ENCODE measurements around the gene BANP. TPM values are rescaled to one million over a fixed set of nuclear protein-coding genes. Genes with fewer than 3 reads are reported as not detected.

Gene BANP
- total RNA-seq, 1 donor from 2014 or later = 29.7 TPM

DNA sequence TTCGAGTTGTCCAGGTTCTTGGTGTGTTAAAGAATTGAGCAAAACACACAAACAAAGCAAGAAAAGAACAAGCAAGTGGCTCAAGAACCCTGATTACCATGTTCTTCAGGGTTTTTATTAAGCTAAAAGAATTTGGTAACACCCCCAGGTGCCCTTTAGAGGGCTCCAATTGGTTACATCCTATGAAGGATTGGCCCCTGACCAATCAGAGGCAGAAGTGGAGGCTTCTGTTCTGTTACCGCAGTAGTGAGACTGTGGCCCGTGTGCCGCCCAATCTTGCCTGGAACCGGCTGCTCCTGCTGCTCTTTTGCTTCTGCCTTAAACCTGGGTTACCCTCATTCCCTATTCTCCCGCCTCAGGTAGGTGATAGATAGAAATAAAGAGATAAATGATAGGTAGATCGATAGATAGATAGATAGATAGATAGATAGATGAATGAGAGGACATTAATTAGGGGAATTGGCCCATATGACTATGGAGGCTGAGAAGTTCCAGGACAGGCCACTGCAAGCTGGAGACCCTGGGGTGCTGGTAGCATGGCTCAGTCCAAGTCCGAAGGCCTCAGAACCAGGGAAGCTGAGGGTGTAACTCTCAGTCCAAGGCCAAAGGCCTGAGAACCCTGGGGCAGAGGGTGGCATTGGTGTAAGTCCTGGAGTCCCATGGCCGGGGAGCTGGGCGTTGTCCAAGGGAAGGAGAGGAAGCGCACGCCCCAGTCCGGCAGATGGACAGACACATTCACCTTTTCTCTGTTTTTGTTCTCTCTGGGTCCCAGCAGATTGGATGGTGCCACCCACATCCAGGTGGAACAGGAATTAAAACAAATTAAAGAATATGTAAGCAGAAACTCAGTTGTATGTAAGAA lies 11.4 kb upstream of the BANP start:
- no peak for ATAC-seq
- DNase-seq = no peak
- Histone ChIP-seq H3K4me1 (peaks cover under 1% of the 10 kb centered on the region), H3K9me3 (no peaks in the 10 kb centered on the region), H3K27me3 (ENCODE audit: low read depth) (no peaks in the 10 kb centered on the region), H3K27ac (no peak overlapping the region), H3K36me3 (no peaks in the 10 kb centered on the region), H3K4me3 (no peak overlapping the region)
- intact Hi-C loops (cut with DNase I) = no loop called here
- TF ChIP-seq, protein P1, sequence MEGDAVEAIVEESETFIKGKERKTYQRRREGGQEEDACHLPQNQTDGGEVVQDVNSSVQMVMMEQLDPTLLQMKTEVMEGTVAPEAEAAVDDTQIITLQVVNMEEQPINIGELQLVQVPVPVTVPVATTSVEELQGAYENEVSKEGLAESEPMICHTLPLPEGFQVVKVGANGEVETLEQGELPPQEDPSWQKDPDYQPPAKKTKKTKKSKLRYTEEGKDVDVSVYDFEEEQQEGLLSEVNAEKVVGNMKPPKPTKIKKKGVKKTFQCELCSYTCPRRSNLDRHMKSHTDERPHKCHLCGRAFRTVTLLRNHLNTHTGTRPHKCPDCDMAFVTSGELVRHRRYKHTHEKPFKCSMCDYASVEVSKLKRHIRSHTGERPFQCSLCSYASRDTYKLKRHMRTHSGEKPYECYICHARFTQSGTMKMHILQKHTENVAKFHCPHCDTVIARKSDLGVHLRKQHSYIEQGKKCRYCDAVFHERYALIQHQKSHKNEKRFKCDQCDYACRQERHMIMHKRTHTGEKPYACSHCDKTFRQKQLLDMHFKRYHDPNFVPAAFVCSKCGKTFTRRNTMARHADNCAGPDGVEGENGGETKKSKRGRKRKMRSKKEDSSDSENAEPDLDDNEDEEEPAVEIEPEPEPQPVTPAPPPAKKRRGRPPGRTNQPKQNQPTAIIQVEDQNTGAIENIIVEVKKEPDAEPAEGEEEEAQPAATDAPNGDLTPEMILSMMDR (IDR thresholded peaks at IDR 0.05) = no peak

DNA sequence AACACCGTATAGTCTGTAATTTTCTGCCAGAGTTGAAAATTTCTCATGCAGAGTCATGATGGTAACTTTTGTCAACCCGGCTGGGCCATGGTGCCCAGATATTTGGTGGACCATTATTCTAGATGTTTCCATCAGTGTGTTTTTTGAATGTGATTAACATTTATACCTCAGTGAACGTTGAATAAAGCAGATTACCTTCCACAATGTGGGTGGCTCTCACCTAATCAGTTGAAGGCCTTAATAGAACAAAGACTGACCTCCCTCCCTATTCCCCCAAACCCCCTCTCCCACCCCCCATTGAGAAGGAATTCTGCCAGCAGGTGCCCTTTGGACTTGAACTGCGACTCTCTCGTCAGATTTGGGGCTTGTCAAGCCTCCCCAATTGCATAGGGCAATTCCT lies 8.6 kb upstream of the BANP start:
- TF ChIP-seq, protein P1 (IDR thresholded peaks at IDR 0.05) = no peak
- ATAC-seq (no peak), DNase-seq (no peak)
- Histone ChIP-seq H3K27me3 (ENCODE audit: low read depth) (no peaks in the 10 kb centered on the region), H3K9me3 (no peaks in the 10 kb centered on the region), H3K4me1 (peaks cover 8% of the 10 kb centered on the region), H3K4me3 (no peak overlapping the region), H3K36me3 (no peaks in the 10 kb centered on the region), H3K27ac (no peak overlapping the region)
- intact Hi-C loops (cut with DNase I) = no loop called here

DNA sequence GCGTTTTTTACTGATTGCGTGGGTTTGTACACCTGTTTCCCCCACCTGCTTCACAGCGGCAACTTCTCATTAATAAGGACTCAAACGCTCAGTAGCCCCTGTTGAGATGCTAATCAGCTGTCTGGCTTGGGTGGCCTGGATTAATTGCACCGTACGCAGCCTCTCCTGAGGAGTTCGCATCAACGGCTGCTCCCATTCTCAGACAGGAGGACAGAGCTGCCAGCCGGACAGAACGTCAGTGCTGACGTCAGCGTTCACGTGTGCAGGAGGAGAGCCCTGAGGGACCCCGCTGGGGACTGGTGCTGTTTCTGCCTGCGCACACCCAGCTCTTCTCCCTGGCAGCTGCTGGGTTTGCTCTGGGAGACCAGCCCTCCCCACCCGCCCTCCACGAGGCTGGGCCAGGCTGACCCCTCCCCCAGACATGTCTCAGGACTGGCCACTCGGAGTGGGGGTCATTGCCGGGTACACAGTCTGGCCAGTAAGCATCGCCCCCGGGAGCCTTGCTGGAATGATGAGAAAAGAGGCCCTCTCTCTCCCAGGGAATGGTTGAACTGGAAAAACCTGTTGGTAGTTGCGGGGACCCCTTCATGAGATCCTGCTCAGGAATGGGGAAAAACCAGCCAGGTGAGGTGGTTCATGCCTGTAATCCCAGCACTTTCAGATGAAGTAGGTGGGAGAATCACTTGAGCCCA lies 5.7 kb upstream of the BANP start:
- DNase-seq (peak; percentile 85), ATAC-seq (peak; percentile 88 to 93)
- no peaks in the 10 kb centered on the region for H3K9me3 ChIP-seq
- peak overlapping the region; percentile 64 for H3K27ac ChIP-seq
- H3K4me1 ChIP-seq = peaks cover 8% of the 10 kb centered on the region
- H3K4me3 ChIP-seq = peak overlapping the region; percentile 46
- TF ChIP-seq, protein P1 (IDR thresholded peaks at IDR 0.05) = no peak
- intact Hi-C loops (cut with DNase I) = no loop called here
- H3K36me3 ChIP-seq = no peaks in the 10 kb centered on the region
- no peaks in the 10 kb centered on the region for H3K27me3 ChIP-seq (ENCODE audit: low read depth)

DNA sequence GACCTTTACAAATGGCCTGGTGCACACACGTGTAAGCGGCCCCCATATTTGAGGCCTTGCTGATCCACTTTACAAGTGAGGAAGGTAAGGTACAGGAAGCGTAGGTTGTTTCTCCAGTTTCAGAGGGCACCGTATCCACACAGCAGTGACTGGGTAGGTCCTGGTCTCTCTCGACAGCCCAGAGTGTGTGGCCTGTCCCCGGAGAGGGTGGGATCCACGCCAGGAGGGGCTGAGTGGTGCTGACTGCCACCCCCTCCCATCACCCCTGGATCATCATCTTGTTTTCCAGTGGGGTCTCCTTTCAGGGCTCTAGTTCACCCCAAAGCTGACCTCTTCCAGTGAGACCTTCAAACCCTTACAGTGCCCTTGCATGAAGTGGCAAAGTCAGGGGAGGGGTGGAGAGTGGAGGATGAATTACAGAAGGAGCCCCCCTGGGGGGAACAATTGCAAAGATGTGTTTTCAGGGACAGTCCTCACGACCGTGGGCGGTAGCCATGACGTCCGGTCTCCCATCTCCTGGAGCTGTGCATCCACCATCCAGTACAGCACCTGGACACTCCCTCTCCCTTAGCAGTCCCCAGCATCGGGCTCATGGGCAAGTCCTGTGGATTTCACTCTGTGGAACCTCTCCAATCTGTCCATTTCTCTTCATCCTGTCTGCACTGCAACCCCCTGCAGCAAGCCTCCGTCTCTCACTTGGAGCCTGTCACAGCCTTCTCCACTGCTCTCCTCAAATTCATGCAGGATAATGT lies 4.5 kb upstream of the BANP start:
- no peak for ATAC-seq
- H3K27ac ChIP-seq = no peak overlapping the region
- TF ChIP-seq, protein P1 (IDR thresholded peaks at IDR 0.05) = no peak

DNA sequence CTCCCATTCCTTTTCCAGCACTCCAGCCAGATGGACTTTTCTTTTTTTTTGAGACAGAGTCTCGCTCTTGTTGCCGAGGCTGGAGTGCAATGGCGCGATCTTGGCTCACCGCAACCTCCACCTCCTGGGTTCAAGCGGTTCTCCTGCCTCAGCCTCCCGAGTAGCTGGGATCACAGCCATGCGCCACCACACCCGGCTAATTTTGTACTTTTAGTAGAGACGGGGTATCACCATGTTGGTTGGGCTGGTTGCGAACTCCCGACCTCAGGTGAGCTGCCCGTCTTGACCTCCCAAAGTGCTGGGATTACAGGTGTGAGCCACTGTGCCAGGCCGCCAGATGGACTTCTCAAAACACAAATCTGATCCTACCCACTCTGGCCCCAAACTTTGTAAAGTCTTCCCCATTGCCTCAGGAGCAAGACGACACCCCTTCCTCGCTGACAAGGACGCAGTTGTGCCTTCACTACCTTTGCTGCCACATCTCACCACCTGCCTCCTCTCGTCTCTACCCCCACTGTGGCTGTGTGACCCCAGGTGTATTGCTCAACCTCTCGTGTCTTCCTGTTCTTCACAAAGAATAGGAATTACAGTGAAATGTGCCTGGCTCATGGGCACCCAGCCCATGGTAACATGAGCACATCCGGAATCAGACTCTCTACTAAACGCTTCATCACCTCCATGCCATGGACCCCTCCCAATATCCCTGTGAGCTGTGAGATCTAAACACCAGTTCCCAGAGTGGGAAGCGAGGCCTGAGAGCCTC lies 3.7 kb upstream of the BANP start:
- intact Hi-C loops (cut with DNase I) = no loop called here
- no peaks in the 10 kb centered on the region for H3K27me3 ChIP-seq (ENCODE audit: low read depth)
- peak overlapping the region; percentile 75 for H3K27ac ChIP-seq
- DNase-seq = no peak
- TF ChIP-seq, protein P1 (IDR thresholded peaks at IDR 0.05) = no peak
- H3K4me3 ChIP-seq = no peak overlapping the region
- peaks cover 16% of the 10 kb centered on the region for H3K4me1 ChIP-seq
- no peak for ATAC-seq
- H3K36me3 ChIP-seq = no peaks in the 10 kb centered on the region
- H3K9me3 ChIP-seq = no peaks in the 10 kb centered on the region

More for the DNA sequence above, 4.5 kb upstream of the BANP start:
- no peak for DNase-seq
- intact Hi-C loops (cut with DNase I) = no loop called here
- no peaks in the 10 kb centered on the region for H3K9me3 ChIP-seq
- no peaks in the 10 kb centered on the region for H3K27me3 ChIP-seq (ENCODE audit: low read depth)
- H3K4me3 ChIP-seq = no peak overlapping the region
- H3K36me3 ChIP-seq = no peaks in the 10 kb centered on the region
- H3K4me1 ChIP-seq = peaks cover 8% of the 10 kb centered on the region

Data from lower lobe of right lung (tissue), 2 donors.